ENCODE measurements around the gene LCNL1. TPM values are rescaled to one million over a fixed set of nuclear protein-coding genes. Genes with fewer than 3 reads are reported as not detected.

Gene LCNL1
- total and polyA plus RNA-seq, 2 of the 13 experiments (the other 11 are each of a cell fraction or from before 2014, with no cell fraction given) = not detected

DNA sequence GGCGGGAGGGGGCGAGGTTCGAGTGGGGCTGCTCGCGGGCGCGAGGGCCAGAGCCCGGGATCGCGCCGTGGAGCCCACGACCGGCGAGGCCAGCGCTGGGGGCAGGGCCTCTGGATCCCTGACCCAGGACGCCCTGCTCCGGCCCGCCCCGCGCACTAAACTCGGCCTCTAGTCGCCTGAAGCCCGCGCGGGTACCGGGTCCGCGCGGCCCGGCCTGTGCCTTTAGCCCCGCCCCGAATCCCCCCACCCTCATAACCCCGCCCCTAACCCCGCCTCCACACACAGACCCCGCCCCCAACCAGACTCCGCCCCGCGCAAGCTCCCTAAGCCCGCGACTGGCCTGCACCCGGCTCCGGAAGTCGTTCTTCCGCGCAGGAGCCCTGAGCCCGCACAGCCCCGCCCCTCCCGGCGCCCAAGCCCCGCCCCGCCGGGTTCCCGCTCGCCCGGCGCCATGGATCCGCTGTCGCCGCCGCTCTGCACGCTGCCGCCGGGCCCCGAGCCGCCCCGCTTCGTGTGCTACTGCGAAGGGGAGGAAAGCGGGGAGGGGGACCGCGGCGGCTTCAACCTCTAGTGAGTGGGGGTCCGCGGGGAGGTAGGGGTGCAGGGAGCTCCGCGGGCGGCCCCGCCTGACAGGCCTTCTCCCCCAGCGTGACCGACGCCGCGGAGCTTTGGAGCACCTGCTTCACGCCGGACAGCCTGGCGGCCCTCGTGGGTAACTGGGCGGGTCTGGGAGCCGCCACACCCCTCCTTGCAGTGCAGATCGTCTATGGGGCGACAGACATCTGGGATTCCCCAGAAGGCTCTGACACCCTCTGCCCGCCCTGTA, 9.4 kb downstream of the LCNL1 start, which contains the start of gene PAXX (continued):
- TF ChIP-seq ASH2L (IDR thresholded peaks at IDR 0.05; ENCODE audit: insufficient read length, low read depth, low read length) = no peak
- no peak for TF ChIP-seq ZNF20 (CRISPR knock-in tag; IDR thresholded peaks at IDR 0.05)
- TF ChIP-seq PAWR (CRISPR knock-in tag; IDR thresholded peaks at IDR 0.05; ENCODE audit: borderline replicate concordance) = no peak
- TF ChIP-seq, protein P1, sequence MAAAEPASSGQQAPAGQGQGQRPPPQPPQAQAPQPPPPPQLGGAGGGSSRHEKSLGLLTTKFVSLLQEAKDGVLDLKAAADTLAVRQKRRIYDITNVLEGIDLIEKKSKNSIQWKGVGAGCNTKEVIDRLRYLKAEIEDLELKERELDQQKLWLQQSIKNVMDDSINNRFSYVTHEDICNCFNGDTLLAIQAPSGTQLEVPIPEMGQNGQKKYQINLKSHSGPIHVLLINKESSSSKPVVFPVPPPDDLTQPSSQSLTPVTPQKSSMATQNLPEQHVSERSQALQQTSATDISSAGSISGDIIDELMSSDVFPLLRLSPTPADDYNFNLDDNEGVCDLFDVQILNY (CRISPR knock-in tag; conservative IDR thresholded peaks at IDR 0.05) = no peak
- TF ChIP-seq RARG (CRISPR knock-in tag; IDR thresholded peaks at IDR 0.05; ENCODE audit: low read depth) = no peak
- no peak for TF ChIP-seq ZNF101 (CRISPR knock-in tag; IDR thresholded peaks at IDR 0.05; ENCODE audit: borderline replicate concordance, low read depth)
- no peak for TF ChIP-seq PPARG (CRISPR knock-in tag; conservative IDR thresholded peaks at IDR 0.05)
- TF ChIP-seq ZNF772 (CRISPR knock-in tag; IDR thresholded peaks at IDR 0.05) = no peak
- no peak for TF ChIP-seq ARID2 (CRISPR knock-in tag; IDR thresholded peaks at IDR 0.05; ENCODE audit: borderline replicate concordance)
- no peak for TF ChIP-seq ZNF546 (CRISPR knock-in tag; conservative IDR thresholded peaks at IDR 0.05)
- TF ChIP-seq, protein P2, sequence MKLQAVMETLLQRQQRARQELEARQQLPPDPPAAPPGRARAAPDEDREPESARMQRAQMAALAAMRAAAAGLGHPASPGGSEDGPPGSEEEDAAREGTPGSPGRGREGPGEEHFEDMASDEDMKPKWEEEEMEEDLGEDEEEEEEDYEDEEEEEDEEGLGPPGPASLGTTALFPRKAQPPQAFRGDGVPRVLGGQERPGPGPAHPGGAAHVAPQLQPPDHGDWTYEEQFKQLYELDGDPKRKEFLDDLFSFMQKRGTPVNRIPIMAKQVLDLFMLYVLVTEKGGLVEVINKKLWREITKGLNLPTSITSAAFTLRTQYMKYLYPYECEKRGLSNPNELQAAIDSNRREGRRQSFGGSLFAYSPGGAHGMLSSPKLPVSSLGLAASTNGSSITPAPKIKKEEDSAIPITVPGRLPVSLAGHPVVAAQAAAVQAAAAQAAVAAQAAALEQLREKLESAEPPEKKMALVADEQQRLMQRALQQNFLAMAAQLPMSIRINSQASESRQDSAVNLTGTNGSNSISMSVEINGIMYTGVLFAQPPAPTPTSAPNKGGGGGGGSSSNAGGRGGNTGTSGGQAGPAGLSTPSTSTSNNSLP (IDR thresholded peaks at IDR 0.05; ENCODE audit: low read depth, low read length) = no peak
- TF ChIP-seq ZNF788 (CRISPR knock-in tag; IDR thresholded peaks at IDR 0.05; ENCODE audit: borderline replicate concordance) = no peak
- TF ChIP-seq, protein P3, sequence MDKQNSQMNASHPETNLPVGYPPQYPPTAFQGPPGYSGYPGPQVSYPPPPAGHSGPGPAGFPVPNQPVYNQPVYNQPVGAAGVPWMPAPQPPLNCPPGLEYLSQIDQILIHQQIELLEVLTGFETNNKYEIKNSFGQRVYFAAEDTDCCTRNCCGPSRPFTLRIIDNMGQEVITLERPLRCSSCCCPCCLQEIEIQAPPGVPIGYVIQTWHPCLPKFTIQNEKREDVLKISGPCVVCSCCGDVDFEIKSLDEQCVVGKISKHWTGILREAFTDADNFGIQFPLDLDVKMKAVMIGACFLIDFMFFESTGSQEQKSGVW (CRISPR knock-in tag; IDR thresholded peaks at IDR 0.05; ENCODE audit: borderline replicate concordance) = no peak
- TF ChIP-seq ZMYM2 (CRISPR knock-in tag; IDR thresholded peaks at IDR 0.05) = no peak
- no peak for TF ChIP-seq ZFP90 (CRISPR knock-in tag; IDR thresholded peaks at IDR 0.05; ENCODE audit: borderline replicate concordance)
- no peak for TF ChIP-seq MYNN (CRISPR knock-in tag; IDR thresholded peaks at IDR 0.05; ENCODE audit: low read depth)
- no peak for TF ChIP-seq ZNF367 (CRISPR knock-in tag; IDR thresholded peaks at IDR 0.05; ENCODE audit: borderline replicate concordance)
- TF ChIP-seq, protein P4, sequence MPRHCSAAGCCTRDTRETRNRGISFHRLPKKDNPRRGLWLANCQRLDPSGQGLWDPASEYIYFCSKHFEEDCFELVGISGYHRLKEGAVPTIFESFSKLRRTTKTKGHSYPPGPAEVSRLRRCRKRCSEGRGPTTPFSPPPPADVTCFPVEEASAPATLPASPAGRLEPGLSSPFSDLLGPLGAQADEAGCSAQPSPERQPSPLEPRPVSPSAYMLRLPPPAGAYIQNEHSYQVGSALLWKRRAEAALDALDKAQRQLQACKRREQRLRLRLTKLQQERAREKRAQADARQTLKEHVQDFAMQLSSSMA (CRISPR knock-in tag; IDR thresholded peaks at IDR 0.05) = no peak
- TF ChIP-seq REPIN1 (CRISPR knock-in tag; IDR thresholded peaks at IDR 0.05; ENCODE audit: borderline replicate concordance, low read depth) = no peak
- no peak for TF ChIP-seq CBX2 (IDR thresholded peaks at IDR 0.05; ENCODE audit: low read depth, low read length)
- no peak for TF ChIP-seq CBX2 (CRISPR knock-in tag; IDR thresholded peaks at IDR 0.05; ENCODE audit: low read depth)
- TF ChIP-seq, protein P5, sequence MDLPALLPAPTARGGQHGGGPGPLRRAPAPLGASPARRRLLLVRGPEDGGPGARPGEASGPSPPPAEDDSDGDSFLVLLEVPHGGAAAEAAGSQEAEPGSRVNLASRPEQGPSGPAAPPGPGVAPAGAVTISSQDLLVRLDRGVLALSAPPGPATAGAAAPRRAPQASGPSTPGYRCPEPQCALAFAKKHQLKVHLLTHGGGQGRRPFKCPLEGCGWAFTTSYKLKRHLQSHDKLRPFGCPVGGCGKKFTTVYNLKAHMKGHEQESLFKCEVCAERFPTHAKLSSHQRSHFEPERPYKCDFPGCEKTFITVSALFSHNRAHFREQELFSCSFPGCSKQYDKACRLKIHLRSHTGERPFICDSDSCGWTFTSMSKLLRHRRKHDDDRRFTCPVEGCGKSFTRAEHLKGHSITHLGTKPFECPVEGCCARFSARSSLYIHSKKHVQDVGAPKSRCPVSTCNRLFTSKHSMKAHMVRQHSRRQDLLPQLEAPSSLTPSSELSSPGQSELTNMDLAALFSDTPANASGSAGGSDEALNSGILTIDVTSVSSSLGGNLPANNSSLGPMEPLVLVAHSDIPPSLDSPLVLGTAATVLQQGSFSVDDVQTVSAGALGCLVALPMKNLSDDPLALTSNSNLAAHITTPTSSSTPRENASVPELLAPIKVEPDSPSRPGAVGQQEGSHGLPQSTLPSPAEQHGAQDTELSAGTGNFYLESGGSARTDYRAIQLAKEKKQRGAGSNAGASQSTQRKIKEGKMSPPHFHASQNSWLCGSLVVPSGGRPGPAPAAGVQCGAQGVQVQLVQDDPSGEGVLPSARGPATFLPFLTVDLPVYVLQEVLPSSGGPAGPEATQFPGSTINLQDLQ (CRISPR knock-in tag; IDR thresholded peaks at IDR 0.05) = no peak
- TF ChIP-seq ZFX (CRISPR knock-in tag; IDR thresholded peaks at IDR 0.05; ENCODE audit: low read depth) = peak; percentile 62
